LNCAP (cell line): ENCODE results near the gene NOC3L.

Source experiments
- TF ChIP-seq, protein P1 (sequence below): fragments of 450-650 bp; IDR thresholded peaks from 2 replicates; pipeline ENCODE4 v1.5.1; 2017; ENCODE audit warnings: mild to moderate bottlenecking

Gene NOC3L

DNA sequence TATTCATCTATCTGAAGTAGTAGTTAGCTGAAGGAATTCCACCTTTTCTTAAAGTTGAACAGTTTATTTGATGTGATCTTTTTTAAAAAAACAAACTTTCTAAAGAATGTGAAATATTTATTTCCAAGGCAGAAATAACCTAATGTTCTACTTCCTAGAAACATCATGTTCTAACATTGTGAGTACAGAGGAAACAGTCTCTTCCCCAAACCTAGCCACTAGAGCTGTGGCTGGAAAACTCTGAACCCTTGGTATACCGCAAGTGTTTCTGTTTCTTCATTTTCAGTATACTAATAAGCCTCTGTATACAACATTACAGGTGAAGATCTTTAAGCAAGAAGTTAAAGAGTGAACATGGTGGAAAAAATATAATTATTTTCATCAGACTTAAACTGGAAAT is 35.1 kb downstream of the NOC3L start:
- TF ChIP-seq, protein P1, sequence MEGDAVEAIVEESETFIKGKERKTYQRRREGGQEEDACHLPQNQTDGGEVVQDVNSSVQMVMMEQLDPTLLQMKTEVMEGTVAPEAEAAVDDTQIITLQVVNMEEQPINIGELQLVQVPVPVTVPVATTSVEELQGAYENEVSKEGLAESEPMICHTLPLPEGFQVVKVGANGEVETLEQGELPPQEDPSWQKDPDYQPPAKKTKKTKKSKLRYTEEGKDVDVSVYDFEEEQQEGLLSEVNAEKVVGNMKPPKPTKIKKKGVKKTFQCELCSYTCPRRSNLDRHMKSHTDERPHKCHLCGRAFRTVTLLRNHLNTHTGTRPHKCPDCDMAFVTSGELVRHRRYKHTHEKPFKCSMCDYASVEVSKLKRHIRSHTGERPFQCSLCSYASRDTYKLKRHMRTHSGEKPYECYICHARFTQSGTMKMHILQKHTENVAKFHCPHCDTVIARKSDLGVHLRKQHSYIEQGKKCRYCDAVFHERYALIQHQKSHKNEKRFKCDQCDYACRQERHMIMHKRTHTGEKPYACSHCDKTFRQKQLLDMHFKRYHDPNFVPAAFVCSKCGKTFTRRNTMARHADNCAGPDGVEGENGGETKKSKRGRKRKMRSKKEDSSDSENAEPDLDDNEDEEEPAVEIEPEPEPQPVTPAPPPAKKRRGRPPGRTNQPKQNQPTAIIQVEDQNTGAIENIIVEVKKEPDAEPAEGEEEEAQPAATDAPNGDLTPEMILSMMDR = no peak

DNA sequence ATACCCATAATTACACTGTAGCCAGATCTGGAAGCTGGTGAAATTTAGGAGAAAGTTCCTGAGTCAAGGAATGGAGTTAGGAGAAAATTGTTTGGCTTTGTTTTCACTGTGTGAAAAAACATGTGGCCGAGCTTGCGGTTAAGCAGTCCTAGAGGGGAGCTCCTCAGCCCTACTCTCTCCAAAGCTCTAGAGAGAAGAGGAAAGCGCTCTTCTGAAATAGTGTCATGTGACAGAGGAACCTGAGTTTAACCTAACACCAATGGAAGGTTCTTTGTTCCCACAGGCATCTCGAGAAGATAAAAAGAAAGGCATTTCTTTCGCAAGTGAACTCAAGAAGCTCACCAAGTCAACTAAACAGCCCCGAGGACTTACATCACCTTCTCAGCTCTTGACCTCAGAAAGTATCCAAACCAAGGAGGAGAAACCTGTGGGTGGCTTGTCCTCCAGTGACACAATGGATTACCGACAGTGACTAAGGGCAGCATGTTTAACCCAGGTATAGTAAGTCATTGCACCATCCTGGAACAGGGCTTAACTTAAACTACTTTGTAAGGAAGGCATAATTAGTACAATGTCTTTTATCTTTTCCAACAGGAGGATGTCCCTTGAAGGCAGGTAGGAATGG is 38.0 kb downstream of the NOC3L start:
- TF ChIP-seq, protein P1 = no peak

DNA sequence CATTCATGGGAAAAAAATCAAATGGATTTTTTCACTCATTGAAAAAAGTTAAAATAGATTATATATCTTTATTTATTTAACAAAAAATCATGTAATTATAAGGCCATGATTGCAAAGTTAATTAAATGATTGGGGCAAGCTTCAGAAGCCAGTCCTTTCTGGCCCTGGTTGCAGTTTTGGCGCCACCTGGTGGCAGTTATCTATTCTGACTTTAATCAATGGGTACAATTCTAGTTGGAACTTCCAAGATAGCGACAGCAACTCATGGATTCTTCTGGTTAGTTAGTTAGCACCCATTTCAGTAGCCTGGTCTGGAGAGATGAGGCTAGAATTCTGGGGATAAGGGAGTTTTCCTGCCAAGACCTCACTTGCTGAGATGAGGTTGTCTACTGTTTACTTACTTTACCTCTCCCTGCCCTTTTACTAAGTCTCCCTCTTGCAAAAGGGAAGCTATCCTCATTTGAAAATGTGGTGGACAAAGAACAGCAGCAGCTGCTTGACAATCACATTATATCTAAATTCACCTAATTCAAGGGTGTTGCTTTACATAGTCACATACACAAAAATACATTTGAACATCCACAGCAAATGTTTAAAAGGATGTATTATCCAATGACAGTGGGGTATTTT is 42.3 kb downstream of the NOC3L start:
- TF ChIP-seq, protein P1 = peak; percentile 49

DNA sequence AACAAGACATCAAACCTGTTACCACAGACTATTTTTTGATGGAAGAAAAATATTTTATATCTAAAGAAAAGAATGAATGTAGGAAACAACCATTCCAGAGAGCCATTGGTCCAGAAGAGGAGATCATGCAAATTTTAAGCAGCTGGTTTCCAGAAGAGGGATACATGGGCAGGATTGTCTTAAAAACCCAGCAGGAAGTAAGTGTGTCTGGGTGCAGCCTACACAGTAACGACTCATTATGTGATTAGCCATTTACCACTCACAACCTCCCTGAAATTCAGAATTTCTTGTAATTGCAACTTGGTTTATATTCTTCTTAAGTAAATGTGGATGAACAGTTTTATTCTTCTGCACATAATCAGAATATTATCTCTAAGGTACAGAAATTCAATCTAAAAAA is 46.2 kb downstream of the NOC3L start:
- TF ChIP-seq, protein P1 = no peak

DNA sequence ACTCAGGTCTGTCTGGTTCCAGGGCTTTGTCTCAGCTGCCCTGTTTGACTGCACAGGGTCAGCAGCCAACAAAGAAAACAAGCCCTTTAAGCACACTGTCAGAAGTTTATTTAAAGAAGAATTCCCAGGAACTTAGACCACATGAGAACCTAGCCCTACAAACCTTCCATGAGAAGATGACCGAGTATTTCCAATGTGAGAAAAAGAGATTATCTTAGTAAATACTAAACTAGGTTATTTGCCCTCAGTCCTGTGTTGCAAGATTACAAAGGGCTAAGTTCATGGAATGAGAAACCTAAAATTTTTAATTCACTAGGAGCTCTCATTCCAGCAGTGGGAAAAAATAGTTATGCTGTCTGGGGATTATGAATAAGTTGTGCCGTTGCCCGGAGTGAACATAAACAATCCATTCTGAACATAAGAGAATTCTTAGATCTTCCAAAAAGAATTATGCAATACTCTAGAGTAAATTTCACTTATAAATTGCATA is 46.7 kb downstream of the NOC3L start:
- TF ChIP-seq, protein P1 = no peak

DNA sequence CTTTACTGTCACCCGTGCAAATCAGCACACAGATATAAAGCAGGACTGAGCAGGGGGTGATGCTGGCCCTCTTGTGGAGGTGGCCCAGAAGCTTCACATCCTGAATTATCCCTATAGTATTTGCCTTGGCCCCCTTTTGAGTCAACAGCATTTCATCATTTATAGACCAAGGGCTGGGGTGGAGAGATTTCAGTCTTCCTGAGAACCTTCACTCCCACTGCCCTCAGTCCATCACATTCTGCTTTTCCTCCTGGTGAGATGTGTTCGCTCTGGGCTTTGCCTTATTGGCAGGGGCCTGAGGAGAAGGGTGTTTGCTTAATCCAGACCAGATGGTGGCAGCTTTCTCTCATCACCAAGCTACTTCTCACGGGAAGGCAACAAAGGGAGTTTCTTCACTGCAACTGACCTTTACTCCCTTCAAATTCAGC is 47.7 kb downstream of the NOC3L start:
- TF ChIP-seq, protein P1 = no peak

DNA sequence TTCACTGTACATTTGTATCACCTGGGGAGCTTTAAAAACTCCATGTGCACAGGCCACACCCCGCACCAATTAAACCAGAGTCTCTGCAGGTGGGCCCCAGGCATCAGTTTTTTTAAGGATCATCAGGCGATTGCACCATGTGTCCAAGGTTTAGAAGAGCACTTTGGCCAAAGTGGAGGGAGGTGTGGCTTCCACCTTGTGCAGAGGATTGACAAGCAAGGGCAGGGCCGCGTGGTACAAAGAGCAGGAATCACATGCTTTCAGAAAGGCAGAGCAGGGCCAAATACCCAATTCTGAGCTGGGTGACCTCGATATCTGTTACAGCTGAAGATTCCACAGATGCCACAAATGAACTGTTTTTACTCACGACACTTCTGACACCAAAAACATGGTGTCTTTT is 52.4 kb downstream of the NOC3L start:
- TF ChIP-seq, protein P1 = no peak
